GM12878 (cell line): ENCODE measurements around the gene MARCHF11. TPM values are rescaled to one million over a fixed set of nuclear protein-coding genes. Genes with fewer than 3 reads are reported as not detected.

Source experiments
- ATAC-seq: fragments of 200-7000 bp; cut with Tn5 transposase; 3 replicates; pipeline ENCODE4 v1.9.1; 2020; ENCODE audit warnings: mild to moderate bottlenecking, moderate library complexity
- BruUV-seq: library from RNA; stranded (reverse); fragments of 400-500 nt; replicated peaks from 2 replicates; lab custom pipeline; 2021; lab: Mats Ljungman, UMichigan
- CTCF ChIA-PET: fragments of 300-600 bp; sonication (Branson Sonifier 250); formaldehyde crosslinking; extraction: SDS; loops from one replicate; lab custom pipeline; 2021; ENCODE audit warnings: inconsistent platforms; lab: Yijun Ruan, JAX
- POLR2A ChIA-PET: fragments of 350-600 bp; formaldehyde crosslinking; extraction: SDS; loops from one replicate; lab custom pipeline; 2021; ENCODE audit warnings: inconsistent platforms; lab: Charles Lee
- RAD21 ChIA-PET: fragments of 300-600 bp; sonication (Branson Sonifier 250); formaldehyde crosslinking; loops from one replicate; lab custom pipeline; 2023; ENCODE audit warnings: antibody characterized with exemption; ENCODE audit not compliant: unreplicated experiment; lab: Charles Lee
- SMC1A ChIA-PET: fragments of 300-600 bp; sonication (Branson Sonifier 250); formaldehyde crosslinking; loops from one replicate; lab custom pipeline; 2023; ENCODE audit not compliant: unreplicated experiment, uncharacterized antibody; lab: Charles Lee
- DNase-seq: peaks from one replicate; pipeline ENCODE4 v3.0.0-alpha.2; 2011; ENCODE audit warnings: low read depth, low spot score
- FAIRE-seq: peaks from 3 replicates; lab custom pipeline; 2011; peaks lifted over from hg19 to GRCh38; lab: Jason Lieb, UNC
- H2AFZ ChIP-seq: 2 replicates; pipeline ENCODE4 v1.6.0; 2011; ENCODE audit warnings: low read depth, low read length, control low read depth; ENCODE audit not compliant: control insufficient read depth
- H3K27ac ChIP-seq: 2 replicates; pipeline ENCODE4 v1.5.1; 2011; ENCODE audit warnings: control low read depth; ENCODE audit not compliant: control insufficient read depth, insufficient read depth
- H3K27me3 ChIP-seq, 2 experiments: replicated peaks in 1 of 2; 2 replicates each; pipeline versions ENCODE4 v1.6.0 to v1.6.1; 2011; ENCODE audit warnings: low read length in 1 of 2; ENCODE audit not compliant: control insufficient read depth in 2 of 2, insufficient read depth in 2 of 2
- H3K36me3 ChIP-seq, 2 experiments: 2 replicates each; pipeline ENCODE4 v1.5.1; 2011; ENCODE audit warnings: low read length in 1 of 2; ENCODE audit not compliant: control insufficient read depth in 2 of 2, insufficient read depth in 2 of 2
- H3K4me1 ChIP-seq: 2 replicates; pipeline ENCODE4 v1.6.1; 2011; ENCODE audit warnings: mild to moderate bottlenecking, low read length, moderate library complexity, mixed read lengths; ENCODE audit not compliant: control insufficient read depth, insufficient read depth
- H3K4me2 ChIP-seq: 2 replicates; pipeline ENCODE4 v1.6.0; 2011; ENCODE audit warnings: control low read depth; ENCODE audit not compliant: control insufficient read depth, insufficient read depth
- H3K4me3 ChIP-seq: fragments of 200-600 bp; sonication (generic); 2 replicates; pipeline ENCODE4 v1.5.1; 2016
- H3K79me2 ChIP-seq: 2 replicates; pipeline ENCODE4 v1.6.0; 2011; ENCODE audit warnings: low read length; ENCODE audit not compliant: control insufficient read depth, insufficient read depth
- H3K9ac ChIP-seq: 2 replicates; pipeline ENCODE4 v1.8.0; 2011; ENCODE audit warnings: low read length, control low read depth, mixed read lengths; ENCODE audit not compliant: control insufficient read depth, insufficient read depth
- H3K9me3 ChIP-seq: replicated peaks from 3 replicates; pipeline ENCODE4 v1.5.1; 2011; ENCODE audit warnings: mild to moderate bottlenecking, low read length; ENCODE audit not compliant: control insufficient read depth, insufficient read depth
- H4K20me1 ChIP-seq: 2 replicates; pipeline ENCODE4 v1.6.0; 2011; ENCODE audit not compliant: control insufficient read depth, insufficient read depth
- ATF3 ChIP-seq: IDR thresholded peaks from 2 replicates; pipeline ENCODE4 v1.6.1; 2011; ENCODE audit warnings: low read depth, mild to moderate bottlenecking, low read length, moderate library complexity, borderline replicate concordance; ENCODE audit errors: extremely low read depth
- CBX5 ChIP-seq: sonication (generic); IDR thresholded peaks from 2 replicates; pipeline ENCODE4 v1.6.1; 2016; ENCODE audit warnings: low read depth, moderate library complexity, mild to moderate bottlenecking, inconsistent platforms
- FOS ChIP-seq: IDR thresholded peaks from 3 replicates; pipeline ENCODE4 v1.6.1; 2011; ENCODE audit warnings: borderline replicate concordance; ENCODE audit not compliant: insufficient read length; ENCODE audit errors: extremely low read depth
- HCFC1 ChIP-seq: fragments of 150-350 bp; IDR thresholded peaks from 2 replicates; pipeline ENCODE4 v1.6.1; 2014; ENCODE audit warnings: low read length
- JUND ChIP-seq: IDR thresholded peaks from 2 replicates; pipeline ENCODE4 v1.6.1; 2012; ENCODE audit warnings: low read depth, mild to moderate bottlenecking, low read length, improper control_type of control experiment, moderate library complexity
- KLF5 ChIP-seq: fragments of 450-650 bp; IDR thresholded peaks from 2 replicates; pipeline ENCODE4 v1.6.1; 2014; ENCODE audit warnings: mild to moderate bottlenecking; ENCODE audit not compliant: partially characterized antibody
- PAX5 ChIP-seq: IDR thresholded peaks from 2 replicates; pipeline ENCODE4 v1.6.1; 2011; ENCODE audit warnings: low read depth, low read length, borderline replicate concordance
- PBX3 ChIP-seq: IDR thresholded peaks from 2 replicates; pipeline ENCODE4 v1.6.1; 2011; ENCODE audit warnings: mild to moderate bottlenecking, low read depth, low read length, moderate library complexity; ENCODE audit not compliant: insufficient replicate concordance
- POLR2AphosphoS5 ChIP-seq: IDR thresholded peaks from 2 replicates; pipeline ENCODE4 v1.6.1; 2011; ENCODE audit warnings: mild to moderate bottlenecking, low read length, inconsistent platforms
- PRDM15 ChIP-seq: fragments of 450-650 bp; formaldehyde crosslinking; IDR thresholded peaks from 2 replicates; pipeline ENCODE4 v1.4.0; 2020; ENCODE audit warnings: mild to moderate bottlenecking, moderate library complexity
- SKIL ChIP-seq: fragments of 450-650 bp; IDR thresholded peaks from 2 replicates; pipeline ENCODE4 v1.6.1; 2017; ENCODE audit warnings: mild to moderate bottlenecking, low read depth, inconsistent platforms; ENCODE audit not compliant: poor library complexity, severe bottlenecking
- SMC3 ChIP-seq: IDR thresholded peaks from 2 replicates; pipeline ENCODE4 v1.6.1; 2011; ENCODE audit warnings: low read length, improper control_type of control experiment, borderline replicate concordance
- SREBF1 ChIP-seq: IDR thresholded peaks from 2 replicates; pipeline ENCODE4 v1.6.1; 2012; ENCODE audit warnings: mild to moderate bottlenecking, low read length
- TBL1XR1 ChIP-seq: IDR thresholded peaks from 2 replicates; pipeline ENCODE4 v1.6.1; 2012; ENCODE audit warnings: low read depth, low read length, improper control_type of control experiment
- ZNF207 ChIP-seq: fragments of 450-650 bp; IDR thresholded peaks from 2 replicates; pipeline ENCODE4 v1.6.1; 2014; ENCODE audit warnings: antibody characterized with exemption, mild to moderate bottlenecking, borderline replicate concordance
- ZNF274 ChIP-seq: IDR thresholded peaks from one replicate; pipeline ENCODE4 v1.8.0; 2011; ENCODE audit not compliant: insufficient read length, insufficient read depth
- WGBS: methylation state at CpG from one replicate; pipeline ENCODE4 v1.1.6; 2016; ENCODE audit warnings: low lambda C conversion rate; ENCODE audit not compliant: insufficient replicate concordance, insufficient coverage; ENCODE audit errors: missing lambda C conversion rate; 5-methylcytosine and 5-hydroxymethylcytosine counted together
- in situ Hi-C: fragments of 300-500 bp; cut with MboI; formaldehyde crosslinking; loops from 9 replicates; pipeline ENCODE4 v1.14.3; 2018; ENCODE audit warnings: mixed read lengths
- intact Hi-C: fragments of 100-400 bp; cut with micrococcal nuclease; formaldehyde crosslinking; loops from one replicate; pipeline ENCODE4 v1.14.2; 2022; ENCODE audit not compliant: unreplicated experiment
- polyA plus RNA-seq, 11 experiments: library from polyadenylated mRNA; depleted of rRNA in 4 of 11; unstranded in 6 of 11; stranded (reverse) in 5 of 11; fragments of >200 nt; fragmentation: Nextera tagmentation in 4 of 11; fragmentation: Illumina TruSeq in 1 of 11; extraction: Ambion mirVana in 4 of 11; extraction: Trizol in 1 of 11; gene quantifications; 1 replicate in 1 of 11; 2 replicates in 10 of 11; pipeline versions ENCODE4 v1.2.1 to v1.2.3, GENCODE V29; 2011 to 2016; ENCODE audit warnings: inconsistent platforms in 2 of 11, missing spikeins in 2 of 11, low read depth in 1 of 11
- total RNA-seq, 4 experiments: library from RNA; depleted of rRNA in 3 of 4; stranded (reverse); fragments of >200 nt in 3 of 4; fragmentation: Illumina TruSeq in 1 of 4; extraction: Trizol in 1 of 4; gene quantifications; 2 replicates each; pipeline versions ENCODE4 v1.2.1 to v1.2.3, GENCODE V29; 2013 to 2021

The MARCHF11 gene
- total and polyA plus RNA-seq, 10 of the 15 experiments (the other 5 are each of a cell fraction or from before 2014, with no cell fraction given): 0.26 TPM; not detected in 9

- TF ChIP-seq ZNF274: no peak
- no peak for TF ChIP-seq PBX3
- no peak for TF ChIP-seq ZNF207
- no peak for TF ChIP-seq TBL1XR1
Observed at GRCh38 chr5:16144416-16144815, 35.2 kb downstream of the MARCHF11 start (continued).

GRCh38 chr5:16143361-16144049 is 36.1 kb downstream of the MARCHF11 start:
- CTCF ChIA-PET: no interaction called here
- in situ Hi-C loops: no loop called here
- Histone ChIP-seq H3K27me3 (no peaks in the 10 kb centered on the region), H3K36me3 (no peaks in the 10 kb centered on the region), H3K9ac (no peak overlapping the region), H3K4me2 (no peak overlapping the region), H3K4me1 (no peaks in the 10 kb centered on the region), H3K4me3 (no peak overlapping the region), H2AFZ (no peak overlapping the region), H3K9me3 (no peaks in the 10 kb centered on the region), H4K20me1 (no peaks in the 10 kb centered on the region), H3K79me2 (no peaks in the 10 kb centered on the region), H3K27ac (no peak overlapping the region)
- SMC1A ChIA-PET: no interaction called here
- RAD21 ChIA-PET: no interaction called here
- no peak for FAIRE-seq
- no TSS peak for BruUV-seq
- no peak for ATAC-seq
- 19% methylated on average over 5 of the region's 5 CpGs for WGBS
- no peak for DNase-seq
- POLR2A ChIA-PET: no interaction called here
- intact Hi-C loops: no loop called here
- TF ChIP-seq JUND (no peak), SMC3 (no peak), PRDM15 (CRISPR knock-in tag) (no peak), POLR2AphosphoS5 (no peak), SREBF1 (no peak), CBX5 (no peak), SKIL (no peak), ATF3 (no peak), HCFC1 (no peak), PAX5 (no peak), FOS (no peak), KLF5 (no peak)
